DOHH2 (cell line): ENCODE data around the gene TRABD2A.

Experiments
- H3F3A ChIP-seq: fragments of 200-600 bp; sonication (generic), shearing (Covaris generic); 2 replicates; pipeline ENCODE4 v1.6.0; 2016; ENCODE audit warnings: antibody characterized with exemption, mild to moderate bottlenecking; ENCODE audit not compliant: control insufficient read depth, insufficient read depth
- H3K27ac ChIP-seq: fragments of 200-600 bp; sonication (generic); 2 replicates; pipeline ENCODE4 v1.5.1; 2014; ENCODE audit warnings: low read depth, mild to moderate bottlenecking, low read length, moderate library complexity
- H3K27me3 ChIP-seq: fragments of 200-600 bp; sonication (generic); 2 replicates; pipeline ENCODE4 v1.6.1; 2014; ENCODE audit warnings: mild to moderate bottlenecking, low read length, mixed read lengths; ENCODE audit not compliant: control insufficient read depth
- H3K36me3 ChIP-seq: fragments of 200-600 bp; sonication (generic); 2 replicates; pipeline ENCODE4 v1.6.1; 2014; ENCODE audit warnings: mild to moderate bottlenecking, low read length, moderate library complexity, mixed read lengths; ENCODE audit not compliant: control insufficient read depth
- H3K4me1 ChIP-seq: fragments of 200-600 bp; sonication (generic); 2 replicates; pipeline ENCODE4 v1.6.1; 2014; ENCODE audit warnings: mild to moderate bottlenecking, low read length, mixed read lengths; ENCODE audit not compliant: control insufficient read depth
- H3K4me2 ChIP-seq: fragments of 200-600 bp; sonication (generic); 2 replicates; pipeline ENCODE4 v1.6.0; 2014; ENCODE audit warnings: mild to moderate bottlenecking, low read length, moderate library complexity
- H3K4me3 ChIP-seq: fragments of 200-600 bp; sonication (generic); 2 replicates; pipeline ENCODE4 v1.5.1; 2014; ENCODE audit warnings: mild to moderate bottlenecking, low read length, mixed read lengths
- H3K79me2 ChIP-seq: fragments of 200-600 bp; sonication (generic); 2 replicates; pipeline ENCODE4 v1.6.1; 2014; ENCODE audit warnings: mild to moderate bottlenecking, low read length, mixed read lengths; ENCODE audit not compliant: control insufficient read depth
- H3K9me2 ChIP-seq: fragments of 200-600 bp; sonication (generic); replicated peaks from 2 replicates; pipeline ENCODE4 v1.6.1; 2014; ENCODE audit warnings: mild to moderate bottlenecking, low read length, mixed read lengths; ENCODE audit not compliant: control insufficient read depth
- H3K9me3 ChIP-seq: fragments of 200-600 bp; sonication (generic); 2 replicates; pipeline ENCODE4 v1.6.1; 2014; ENCODE audit warnings: antibody characterized with exemption, low read length, mixed read lengths; ENCODE audit not compliant: control insufficient read depth, insufficient read depth
- H4K20me1 ChIP-seq: fragments of 200-600 bp; sonication (generic); 2 replicates; pipeline ENCODE4 v1.6.0; 2014; ENCODE audit warnings: low read depth, mild to moderate bottlenecking, antibody characterized with exemption, low read length, moderate library complexity; ENCODE audit not compliant: control insufficient read depth, insufficient read depth
- EZH2phosphoT487 ChIP-seq: fragments of 200-600 bp; sonication (generic); IDR thresholded peaks from 2 replicates; pipeline ENCODE4 v1.6.1; 2017; ENCODE audit warnings: borderline replicate concordance, mild to moderate bottlenecking, antibody characterized with exemption, low read length, moderate library complexity, mixed read lengths
- TF ChIP-seq, protein P1 (sequence below): fragments of 200-600 bp; sonication (generic); IDR thresholded peaks from one replicate; pipeline ENCODE4 v1.5.1; 2014; ENCODE audit warnings: antibody characterized with exemption, mild to moderate bottlenecking, low read depth, low read length; ENCODE audit not compliant: poor library complexity, severe bottlenecking

TRABD2A gene

GRCh38 chr2:84858123-84858522 lies 22.8 kb downstream of the TRABD2A start:
- no peaks in the 10 kb centered on the region for H4K20me1 ChIP-seq
- no peaks in the 10 kb centered on the region for H3K9me3 ChIP-seq
- H3K79me2 ChIP-seq = no peaks in the 10 kb centered on the region
- TF ChIP-seq EZH2phosphoT487 = no peak
- TF ChIP-seq, protein P1, sequence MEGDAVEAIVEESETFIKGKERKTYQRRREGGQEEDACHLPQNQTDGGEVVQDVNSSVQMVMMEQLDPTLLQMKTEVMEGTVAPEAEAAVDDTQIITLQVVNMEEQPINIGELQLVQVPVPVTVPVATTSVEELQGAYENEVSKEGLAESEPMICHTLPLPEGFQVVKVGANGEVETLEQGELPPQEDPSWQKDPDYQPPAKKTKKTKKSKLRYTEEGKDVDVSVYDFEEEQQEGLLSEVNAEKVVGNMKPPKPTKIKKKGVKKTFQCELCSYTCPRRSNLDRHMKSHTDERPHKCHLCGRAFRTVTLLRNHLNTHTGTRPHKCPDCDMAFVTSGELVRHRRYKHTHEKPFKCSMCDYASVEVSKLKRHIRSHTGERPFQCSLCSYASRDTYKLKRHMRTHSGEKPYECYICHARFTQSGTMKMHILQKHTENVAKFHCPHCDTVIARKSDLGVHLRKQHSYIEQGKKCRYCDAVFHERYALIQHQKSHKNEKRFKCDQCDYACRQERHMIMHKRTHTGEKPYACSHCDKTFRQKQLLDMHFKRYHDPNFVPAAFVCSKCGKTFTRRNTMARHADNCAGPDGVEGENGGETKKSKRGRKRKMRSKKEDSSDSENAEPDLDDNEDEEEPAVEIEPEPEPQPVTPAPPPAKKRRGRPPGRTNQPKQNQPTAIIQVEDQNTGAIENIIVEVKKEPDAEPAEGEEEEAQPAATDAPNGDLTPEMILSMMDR = peak; percentile 17
- H3K27me3 ChIP-seq = no peaks in the 10 kb centered on the region
- no peak overlapping the region for H3K4me2 ChIP-seq
- H3K9me2 ChIP-seq = no peaks in the 10 kb centered on the region
- no peak overlapping the region for H3K27ac ChIP-seq
- no peaks in the 10 kb centered on the region for H3F3A ChIP-seq
- no peaks in the 10 kb centered on the region for H3K36me3 ChIP-seq
- H3K4me1 ChIP-seq = peaks cover 4% of the 10 kb centered on the region; the same call in 1 of the 2 replicates
- H3K4me3 ChIP-seq = no peak overlapping the region

DNA sequence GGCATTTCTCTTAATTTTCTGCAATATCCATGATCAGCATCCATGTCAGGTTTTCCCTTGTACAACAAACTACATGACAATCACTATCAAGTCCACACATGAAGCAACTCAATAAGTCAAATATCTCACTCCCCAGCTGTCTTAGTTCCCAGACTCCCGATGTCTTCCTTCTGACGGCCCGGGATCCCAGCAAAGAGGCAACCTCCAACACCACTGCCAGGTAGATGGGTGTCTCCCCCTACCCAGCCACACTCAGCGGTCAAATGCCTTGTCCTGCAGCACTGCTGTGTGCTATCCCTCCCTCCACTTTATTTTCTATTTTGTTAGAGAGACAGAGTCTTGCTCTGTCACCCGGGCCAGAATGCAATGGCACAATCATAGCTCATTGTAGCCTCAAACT lies 23.3 kb downstream of the TRABD2A start:
- no peaks in the 10 kb centered on the region for H3K36me3 ChIP-seq

DNA sequence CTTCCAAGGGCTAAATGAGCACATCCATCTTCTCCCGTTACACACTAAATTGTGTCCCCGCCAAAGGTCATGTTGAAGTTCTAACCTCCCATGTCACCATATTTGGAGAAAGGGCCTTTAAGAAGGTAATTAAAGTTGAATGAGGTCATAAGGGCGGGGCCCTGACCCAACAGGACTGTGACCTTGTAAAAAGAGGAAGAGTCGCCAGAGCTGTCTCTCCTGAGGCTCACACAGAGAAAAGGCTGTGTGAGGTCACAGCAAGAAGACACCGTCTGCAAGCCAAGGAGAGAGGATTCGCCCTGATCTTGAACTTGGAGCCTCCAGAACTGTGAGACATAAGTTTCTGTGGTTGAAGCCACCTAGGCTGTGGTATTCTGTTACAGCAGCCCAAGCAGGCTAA lies 24.1 kb downstream of the TRABD2A start:
- no peaks in the 10 kb centered on the region for H4K20me1 ChIP-seq
- H3K4me2 ChIP-seq = no peak overlapping the region; the same call in 1 of the 2 replicates
- TF ChIP-seq, protein P1 = no peak
- no peak for TF ChIP-seq EZH2phosphoT487
- H3K4me3 ChIP-seq = no peak overlapping the region
- H3F3A ChIP-seq = no peaks in the 10 kb centered on the region
- H3K9me3 ChIP-seq = no peaks in the 10 kb centered on the region
- no peaks in the 10 kb centered on the region for H3K9me2 ChIP-seq
- H3K36me3 ChIP-seq = no peaks in the 10 kb centered on the region
- no peak overlapping the region for H3K27ac ChIP-seq
- H3K27me3 ChIP-seq = no peaks in the 10 kb centered on the region
- no peaks in the 10 kb centered on the region for H3K79me2 ChIP-seq
- H3K4me1 ChIP-seq = peaks cover 4% of the 10 kb centered on the region; the same call in 1 of the 2 replicates

More for the DNA sequence above, 23.3 kb downstream of the TRABD2A start:
- Histone ChIP-seq H3F3A (no peaks in the 10 kb centered on the region), H3K4me2 (no peak overlapping the region), H3K9me2 (no peaks in the 10 kb centered on the region), H3K4me3 (no peak overlapping the region), H3K27ac (no peak overlapping the region), H4K20me1 (no peaks in the 10 kb centered on the region), H3K79me2 (no peaks in the 10 kb centered on the region), H3K27me3 (no peaks in the 10 kb centered on the region), H3K9me3 (no peaks in the 10 kb centered on the region), H3K4me1 (peaks cover 4% of the 10 kb centered on the region; the same call in 1 of the 2 replicates)
- TF ChIP-seq, protein P1 = no peak
- no peak for TF ChIP-seq EZH2phosphoT487
